Left renal cortex interstitium (tissue), 4 donors: ENCODE measurements around the gene TMEM204. TPM values are rescaled to one million over a fixed set of nuclear protein-coding genes. Genes with fewer than 3 reads are reported as not detected.
A peak's percentile ranks its signal among the peaks of the same experiment; 100 is the strongest.

Experiments used
- DNase-seq, 4 donors: peaks; one replicate each; pipeline ENCODE4 v3.0.0-alpha.2; 2013; ENCODE audit warnings: low read depth in 4 of 4, low spot score in 2 of 4, missing footprints in 1 of 4
- polyA plus RNA-seq, 4 donors: library from polyadenylated mRNA; unstranded; fragments of 120-200 nt; gene quantifications; one replicate each; pipeline ENCODE4 v1.2.1, GENCODE V29; 2013; ENCODE audit not compliant: insufficient read length in 4 of 4

TMEM204 gene
- polyA plus RNA-seq: 10 to 100 TPM; 19.2 to 34.6 (median 22.6) TPM

- DNase-seq: no peak
Observed at GRCh38 chr16:1533443-1533951, at the start of gene TMEM204. TSS of gene TMEM204 (plus strand) at chr16:1533666. CDS start at chr16:1534276, 610 bp downstream.

GRCh38 chr16:1485847-1486496 is 47.5 kb upstream of the TMEM204 start:
- no peak for DNase-seq

GRCh38 chr16:1486551-1487390 is 46.7 kb upstream of the TMEM204 start:
- DNase-seq: no peak

DNA sequence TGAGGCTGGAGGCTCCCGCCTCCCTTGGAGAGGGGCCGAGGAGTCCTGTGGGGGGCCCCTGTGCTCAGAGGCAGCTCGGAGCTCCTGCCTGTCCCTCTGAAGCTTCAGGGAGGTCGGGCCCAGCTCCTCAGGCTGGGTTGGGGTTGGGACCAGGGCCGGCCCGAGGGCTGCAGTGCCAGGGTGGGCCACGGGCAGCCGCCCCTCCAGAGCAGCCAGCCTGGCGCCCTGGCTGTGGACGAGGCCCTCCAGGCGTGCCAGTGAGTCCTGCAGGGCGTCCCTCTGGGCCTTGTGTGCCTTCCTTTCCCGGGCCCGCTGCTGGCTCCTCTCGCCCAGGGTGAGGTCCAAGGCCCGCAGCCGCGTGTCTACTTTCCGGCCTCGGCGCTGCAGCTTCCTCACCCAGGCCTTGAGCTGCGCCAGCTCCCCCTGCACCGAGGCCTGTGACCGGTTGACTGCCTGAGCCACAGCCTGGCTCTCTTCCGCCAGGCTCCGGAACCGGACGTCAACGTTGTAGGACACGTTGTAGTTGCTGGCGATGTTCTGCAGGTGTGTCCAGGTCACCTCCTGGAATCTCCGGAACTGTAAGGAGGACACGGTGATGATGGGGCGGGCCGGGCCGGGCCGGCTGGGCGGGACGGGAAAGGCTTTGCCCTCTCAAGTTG is 45.9 kb upstream of the TMEM204 start:
- no peak for DNase-seq

- no peak for DNase-seq
Observed at GRCh38 chr16:1488054-1488601, 45.3 kb upstream of the TMEM204 start.

DNA sequence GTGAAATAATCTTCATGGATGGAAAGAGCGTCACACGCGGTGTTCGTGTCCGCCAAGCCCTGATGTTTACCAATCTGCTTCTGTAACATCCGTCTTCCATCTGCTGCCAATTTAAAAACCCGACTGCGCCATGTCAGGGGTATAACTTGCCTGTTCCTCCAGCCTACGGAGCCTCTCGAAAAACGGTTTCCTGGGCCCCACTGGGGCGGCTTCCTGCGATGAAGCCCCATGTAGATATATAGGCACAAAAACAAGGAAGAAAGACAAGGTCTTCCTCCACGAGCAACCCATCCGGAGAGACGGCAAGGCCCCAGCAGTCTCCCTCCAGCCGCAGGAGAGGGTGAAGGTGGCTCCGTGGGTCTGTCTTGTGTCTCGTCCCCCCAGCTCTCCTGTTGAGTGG is 44.8 kb upstream of the TMEM204 start, which contains the start of gene PTX4:
Gene PTX4, minus strand, starts transcription at position 326 of the 400 bp plus-strand sequence. Its CDS starts 35 bp downstream, at position 291.
- DNase-seq: no peak

GRCh38 chr16:1489077-1489476 is 44.4 kb upstream of the TMEM204 start:
- DNase-seq: no peak

GRCh38 chr16:1491327-1491726 is 42.1 kb upstream of the TMEM204 start:
- DNase-seq: no peak

DNA sequence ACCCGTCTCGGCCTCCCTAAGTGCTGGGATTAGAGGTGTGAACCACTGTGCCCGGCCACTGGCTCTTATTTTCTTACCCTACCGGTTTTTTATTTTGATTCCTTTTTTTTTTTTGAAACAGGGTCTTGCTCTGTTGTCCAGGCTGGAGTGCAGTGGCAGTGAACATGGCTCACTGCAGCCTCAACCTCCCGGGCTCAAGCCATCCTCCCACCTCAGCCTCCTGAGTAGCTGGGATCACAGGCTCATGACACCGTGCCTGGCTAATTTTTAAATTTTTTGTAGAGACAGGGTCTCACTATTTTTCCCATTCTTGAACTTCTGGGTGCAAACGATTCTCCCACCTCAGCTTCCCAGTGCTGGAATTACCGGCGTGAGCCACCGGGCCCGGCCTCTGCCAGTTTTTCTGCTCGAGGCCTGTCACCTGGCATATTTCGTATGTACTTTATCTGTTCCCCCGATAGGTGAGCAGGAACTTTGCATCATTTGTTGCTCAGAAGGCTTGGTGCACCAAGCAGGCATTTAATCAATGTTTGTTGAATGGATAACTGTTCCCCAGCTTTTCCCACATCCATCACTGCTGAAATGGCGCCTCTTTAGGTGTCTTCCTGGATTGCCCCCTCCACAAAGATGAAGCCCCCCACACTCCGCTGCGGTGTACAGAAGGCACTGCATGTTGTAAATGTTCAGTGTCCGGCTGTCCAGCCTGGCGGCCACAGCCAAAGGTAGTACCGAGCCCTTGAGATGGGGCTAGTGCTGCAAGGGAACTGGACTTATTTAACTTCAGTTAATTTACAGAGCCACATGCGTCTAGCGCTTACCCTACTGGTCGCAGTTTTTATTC is 41.2 kb upstream of the TMEM204 start:
- DNase-seq: no peak

DNA sequence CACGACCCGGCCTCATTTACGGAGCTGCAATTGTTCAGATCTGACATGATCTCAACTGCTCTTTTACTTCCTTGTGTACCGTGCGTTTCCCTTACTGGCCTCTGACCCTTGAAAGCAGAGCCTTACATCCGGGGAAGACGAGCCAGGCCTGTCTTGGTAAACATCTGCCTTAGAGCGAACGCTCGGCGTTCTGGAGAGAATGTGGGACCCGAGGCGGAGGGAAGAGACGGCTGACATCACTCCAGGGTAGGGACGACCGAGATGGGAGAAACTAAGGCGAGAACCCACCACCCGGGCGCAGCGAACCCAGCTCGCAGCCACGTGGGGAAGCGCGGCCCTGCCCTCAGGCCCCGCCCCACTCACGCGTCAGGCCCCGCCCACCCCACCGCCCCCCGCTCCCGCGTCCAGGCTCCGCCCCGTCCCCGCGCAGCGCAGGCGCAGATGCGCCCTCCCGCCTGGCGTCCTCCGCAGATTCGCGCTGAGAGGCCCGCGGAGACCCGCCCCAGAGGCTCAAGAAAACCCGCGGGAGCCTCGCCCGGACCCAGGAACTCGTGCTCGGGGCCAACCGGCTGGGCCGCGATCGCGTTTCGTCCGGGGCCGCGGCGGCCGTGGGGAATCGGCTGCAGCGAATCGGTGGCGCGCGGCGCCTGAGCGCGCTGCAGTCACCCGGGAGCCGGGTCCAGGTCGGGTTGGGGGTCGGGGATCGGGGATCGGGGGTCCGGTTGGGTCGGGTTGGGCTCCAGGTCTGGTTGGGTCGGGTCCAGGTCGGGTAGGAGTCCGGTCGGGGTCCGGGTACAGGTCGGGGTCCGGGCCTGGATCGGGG is 40.3 kb upstream of the TMEM204 start, which contains the start of gene TELO2:
Gene TELO2, plus strand, starts transcription at position 438 of the 823 bp plus-strand sequence. CDS start 922 bp downstream, outside the sequence.
- peak; percentile 56 to 73 (median 66) for DNase-seq

GRCh38 chr16:1493746-1494094 is 39.7 kb upstream of the TMEM204 start:
- no peak for DNase-seq

DNA sequence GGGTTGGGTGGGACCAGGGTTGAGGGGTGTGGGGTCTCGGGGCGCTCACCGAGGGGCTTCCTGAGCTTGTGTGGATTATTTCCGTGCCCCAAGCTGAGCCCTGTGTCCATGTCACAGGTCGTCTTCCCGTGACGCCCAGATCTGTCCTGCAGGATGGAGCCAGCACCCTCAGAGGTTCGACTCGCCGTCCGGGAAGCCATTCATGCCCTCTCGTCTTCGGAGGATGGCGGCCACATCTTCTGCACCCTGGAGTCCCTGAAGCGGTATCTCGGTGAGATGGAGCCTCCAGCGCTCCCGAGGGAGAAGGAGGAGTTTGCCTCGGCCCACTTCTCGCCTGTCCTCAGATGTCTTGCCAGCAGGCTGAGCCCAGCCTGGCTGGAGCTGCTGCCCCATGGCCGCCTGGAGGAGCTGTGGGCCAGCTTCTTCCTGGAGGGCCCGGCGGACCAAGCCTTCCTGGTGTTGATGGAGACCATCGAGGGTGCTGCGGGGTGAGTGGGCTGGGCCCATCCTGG is 39.3 kb upstream of the TMEM204 start:
- no peak for DNase-seq

- no peak for DNase-seq
Observed at GRCh38 chr16:1494711-1495110, 38.8 kb upstream of the TMEM204 start.

DNA sequence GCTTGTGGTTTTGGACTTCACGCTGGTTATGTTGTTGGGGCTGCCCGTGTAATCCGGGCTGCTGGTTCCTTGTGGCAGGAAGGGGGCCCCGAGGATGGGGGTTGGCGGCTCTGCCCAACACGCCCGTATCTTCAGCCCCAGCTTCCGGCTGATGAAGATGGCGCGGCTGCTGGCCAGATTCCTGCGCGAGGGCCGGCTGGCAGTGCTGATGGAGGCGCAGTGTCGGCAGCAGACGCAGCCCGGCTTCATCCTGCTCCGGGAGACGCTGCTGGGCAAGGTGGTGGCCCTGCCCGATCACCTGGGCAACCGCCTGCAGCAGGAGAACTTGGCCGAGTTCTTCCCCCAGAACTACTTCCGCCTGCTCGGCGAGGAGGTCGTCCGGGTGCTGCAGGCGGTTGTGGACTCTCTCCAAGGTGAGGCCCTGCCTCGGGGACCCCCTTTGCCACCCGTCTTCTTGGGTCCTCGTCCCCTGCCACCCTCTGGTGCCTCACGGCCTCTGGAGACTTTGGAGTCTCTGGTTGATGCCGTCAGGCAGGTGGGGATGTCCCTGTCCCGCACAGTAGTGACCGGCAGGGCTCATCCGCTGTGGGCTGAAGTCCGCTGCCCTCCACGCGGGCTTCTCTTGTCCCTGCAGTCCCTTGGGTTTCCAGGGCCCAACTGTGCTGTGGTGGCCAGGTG is 38.1 kb upstream of the TMEM204 start:
- no peak for DNase-seq

- DNase-seq: no peak
Observed at GRCh38 chr16:1495889-1496262, 37.6 kb upstream of the TMEM204 start.

DNA sequence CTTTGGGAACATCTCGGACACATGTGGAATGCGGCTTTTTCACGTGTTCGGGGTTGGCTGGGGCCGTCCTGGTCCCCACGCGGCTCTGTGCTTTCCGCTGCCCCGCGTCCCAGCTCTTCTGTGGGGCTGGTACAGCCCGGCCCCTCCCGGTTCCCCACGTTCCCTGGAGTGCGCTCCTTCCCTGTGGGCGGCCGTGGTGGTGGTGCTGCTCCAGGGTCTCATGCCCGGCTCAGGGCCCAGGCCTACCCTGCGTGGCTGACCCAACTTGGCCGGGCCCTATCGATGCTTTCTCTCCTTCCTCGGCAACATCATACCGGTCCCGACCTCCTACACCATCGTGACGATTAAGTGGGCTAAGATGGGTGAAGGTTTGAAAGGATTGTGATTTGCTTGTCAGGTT is 37.0 kb upstream of the TMEM204 start:
- no peak for DNase-seq

DNA sequence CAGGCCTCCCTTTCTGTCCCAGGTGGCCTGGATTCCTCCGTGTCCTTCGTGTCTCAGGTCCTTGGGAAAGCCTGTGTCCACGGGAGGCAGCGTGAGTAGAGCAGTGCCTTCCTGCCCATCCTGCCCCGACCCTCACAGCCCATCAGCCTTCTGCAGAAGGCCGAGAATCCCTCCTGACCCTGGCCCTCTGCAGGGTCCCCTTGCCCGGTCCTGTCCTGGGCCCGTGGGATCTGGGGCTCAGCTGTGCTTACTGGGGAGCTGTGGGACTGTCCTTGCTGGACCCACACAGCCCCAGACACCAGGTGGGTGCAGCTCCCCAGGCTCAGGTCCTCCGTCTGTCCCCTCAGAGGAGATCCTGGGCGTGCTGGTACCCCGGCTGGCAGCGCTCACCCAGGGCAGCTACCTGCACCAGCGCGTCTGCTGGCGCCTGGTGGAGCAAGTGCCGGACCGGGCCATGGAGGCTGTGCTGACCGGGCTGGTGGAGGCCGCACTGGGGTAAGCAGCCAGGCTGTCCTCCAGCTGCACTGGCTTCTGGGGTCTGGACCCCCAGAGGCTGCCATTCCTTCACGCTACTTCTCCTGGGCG is 36.4 kb upstream of the TMEM204 start:
- DNase-seq: no peak
